Smooth muscle cell (in vitro differentiated cells): ENCODE results near the gene TTC34. TPM values are rescaled to one million over a fixed set of nuclear protein-coding genes. Genes with fewer than 3 reads are reported as not detected.

Experiments
- DNase-seq: peaks from one replicate; lab custom pipeline; 2025; ENCODE audit not compliant: unreplicated experiment; lab: John Stamatoyannopoulos, UW
- H2AFZ ChIP-seq: fragments of 200-600 bp; sonication (generic); 2 replicates; pipeline ENCODE4 v1.6.0; 2016; ENCODE audit warnings: antibody characterized with exemption, low read depth, mild to moderate bottlenecking
- H3F3A ChIP-seq: fragments of 200-600 bp; sonication (generic); 2 replicates; pipeline ENCODE4 v1.6.0; 2017; ENCODE audit warnings: antibody characterized with exemption, low read depth
- H3K27ac ChIP-seq: fragments of 200-600 bp; sonication (generic); 2 replicates; pipeline ENCODE4 v1.5.1; 2016; ENCODE audit warnings: low read depth, mild to moderate bottlenecking
- H3K27me3 ChIP-seq: fragments of 200-600 bp; sonication (generic); 2 replicates; pipeline ENCODE4 v1.6.1; 2016; ENCODE audit warnings: low read depth, mild to moderate bottlenecking
- H3K36me3 ChIP-seq: fragments of 200-600 bp; sonication (generic); 2 replicates; pipeline ENCODE4 v1.5.1; 2016; ENCODE audit warnings: low read depth
- H3K4me1 ChIP-seq: fragments of 200-600 bp; sonication (generic); 2 replicates; pipeline ENCODE4 v1.5.1; 2016; ENCODE audit warnings: low read depth
- H3K4me2 ChIP-seq: fragments of 200-600 bp; sonication (generic); 2 replicates; pipeline ENCODE4 v1.6.0; 2016; ENCODE audit warnings: mild to moderate bottlenecking
- H3K4me3 ChIP-seq: fragments of 200-600 bp; sonication (generic); 2 replicates; pipeline ENCODE4 v1.5.1; 2016; ENCODE audit warnings: mild to moderate bottlenecking
- H3K79me2 ChIP-seq: fragments of 200-600 bp; sonication (generic); 2 replicates; pipeline ENCODE4 v1.6.0; 2016; ENCODE audit warnings: low read depth, mild to moderate bottlenecking
- H3K9ac ChIP-seq: fragments of 200-600 bp; sonication (generic); 2 replicates; pipeline ENCODE4 v1.6.0; 2016; ENCODE audit warnings: low read depth
- H3K9me3 ChIP-seq: fragments of 200-600 bp; sonication (generic); replicated peaks from 2 replicates; pipeline ENCODE4 v1.5.1; 2016; ENCODE audit warnings: low read depth
- H4K20me1 ChIP-seq: fragments of 200-600 bp; sonication (generic); 2 replicates; pipeline ENCODE4 v1.6.0; 2016; ENCODE audit warnings: low read depth
- WGBS: methylation state at CpG from one replicate; pipeline ENCODE4 v1.1.7; 2016; ENCODE audit warnings: low lambda C conversion rate; 5-methylcytosine and 5-hydroxymethylcytosine counted together
- polyA plus RNA-seq: library from polyadenylated mRNA; unstranded; fragments of >200 nt; fragmentation: Nextera tagmentation; extraction: Ambion mirVana; gene quantifications from 2 replicates; pipeline ENCODE4 v1.2.1, GENCODE V29; 2016
- total RNA-seq: library from RNA; depleted of rRNA; stranded (reverse); fragments of >200 nt; gene quantifications from 2 replicates; pipeline ENCODE4 v1.2.3, GENCODE V29; 2014
- TF ChIP-seq, protein P1 (sequence below): fragments of 200-600 bp; sonication (generic); IDR thresholded peaks from 2 replicates; pipeline ENCODE4 v1.5.1; 2017; ENCODE audit warnings: borderline replicate concordance, mild to moderate bottlenecking, antibody characterized with exemption; ENCODE audit not compliant: insufficient read depth, poor library complexity, severe bottlenecking

Gene TTC34
- total and polyA plus RNA-seq, 2 experiments from 2014 or later, result 0.01 to 0.04 TPM

DNA sequence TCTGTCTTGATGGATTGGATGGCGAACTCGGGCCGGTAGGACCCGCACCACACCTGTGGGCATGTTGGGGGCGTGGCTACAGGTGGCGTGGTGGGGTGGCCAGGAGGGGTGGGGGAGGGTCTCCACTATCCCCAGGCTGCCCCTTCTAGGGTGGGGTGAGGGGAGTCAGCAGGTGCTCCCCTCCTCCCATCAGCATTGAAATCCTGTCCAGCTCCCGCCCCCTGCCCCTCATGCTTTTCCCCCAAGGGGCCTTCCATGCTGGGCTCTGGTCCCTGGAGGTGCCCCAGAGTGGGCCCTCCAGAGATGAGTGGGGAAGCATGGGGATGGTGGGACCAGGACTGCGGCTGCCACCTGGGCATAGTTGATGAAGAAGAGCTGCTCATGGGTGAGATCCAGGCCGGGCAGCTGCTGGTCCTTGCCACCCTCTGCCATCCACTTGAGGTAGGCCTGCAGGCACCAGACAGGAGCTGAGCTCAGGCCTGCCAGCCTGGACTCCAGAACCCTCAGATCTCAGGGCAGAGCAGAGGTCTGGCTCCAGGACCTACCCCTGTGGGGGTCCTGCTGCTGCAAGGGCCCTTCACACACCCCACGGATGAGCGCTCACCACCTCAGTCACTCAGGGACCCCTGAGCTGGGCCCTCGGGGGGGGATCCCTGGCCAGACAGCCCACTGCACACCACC, 209.8 kb downstream of the TTC34 start:
- TF ChIP-seq, protein P1, sequence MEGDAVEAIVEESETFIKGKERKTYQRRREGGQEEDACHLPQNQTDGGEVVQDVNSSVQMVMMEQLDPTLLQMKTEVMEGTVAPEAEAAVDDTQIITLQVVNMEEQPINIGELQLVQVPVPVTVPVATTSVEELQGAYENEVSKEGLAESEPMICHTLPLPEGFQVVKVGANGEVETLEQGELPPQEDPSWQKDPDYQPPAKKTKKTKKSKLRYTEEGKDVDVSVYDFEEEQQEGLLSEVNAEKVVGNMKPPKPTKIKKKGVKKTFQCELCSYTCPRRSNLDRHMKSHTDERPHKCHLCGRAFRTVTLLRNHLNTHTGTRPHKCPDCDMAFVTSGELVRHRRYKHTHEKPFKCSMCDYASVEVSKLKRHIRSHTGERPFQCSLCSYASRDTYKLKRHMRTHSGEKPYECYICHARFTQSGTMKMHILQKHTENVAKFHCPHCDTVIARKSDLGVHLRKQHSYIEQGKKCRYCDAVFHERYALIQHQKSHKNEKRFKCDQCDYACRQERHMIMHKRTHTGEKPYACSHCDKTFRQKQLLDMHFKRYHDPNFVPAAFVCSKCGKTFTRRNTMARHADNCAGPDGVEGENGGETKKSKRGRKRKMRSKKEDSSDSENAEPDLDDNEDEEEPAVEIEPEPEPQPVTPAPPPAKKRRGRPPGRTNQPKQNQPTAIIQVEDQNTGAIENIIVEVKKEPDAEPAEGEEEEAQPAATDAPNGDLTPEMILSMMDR, result no peak
- H3K27ac ChIP-seq, result no peak overlapping the region
- no peaks in the 10 kb centered on the region for H3K79me2 ChIP-seq
- H3K4me3 ChIP-seq, result no peak overlapping the region
- H3K4me2 ChIP-seq, result no peak overlapping the region
- H4K20me1 ChIP-seq, result no peaks in the 10 kb centered on the region
- DNase-seq, result no peak
- H3K4me1 ChIP-seq, result peaks cover 8% of the 10 kb centered on the region
- no peaks in the 10 kb centered on the region for H3K27me3 ChIP-seq
- H3F3A ChIP-seq, result no peaks in the 10 kb centered on the region
- no peaks in the 10 kb centered on the region for H3K9me3 ChIP-seq
- H3K36me3 ChIP-seq, result no peaks in the 10 kb centered on the region
- WGBS, result 95% methylated on average over 10 of the region's 12 CpGs
- H2AFZ ChIP-seq, result no peak overlapping the region
- no peak overlapping the region for H3K9ac ChIP-seq

DNA sequence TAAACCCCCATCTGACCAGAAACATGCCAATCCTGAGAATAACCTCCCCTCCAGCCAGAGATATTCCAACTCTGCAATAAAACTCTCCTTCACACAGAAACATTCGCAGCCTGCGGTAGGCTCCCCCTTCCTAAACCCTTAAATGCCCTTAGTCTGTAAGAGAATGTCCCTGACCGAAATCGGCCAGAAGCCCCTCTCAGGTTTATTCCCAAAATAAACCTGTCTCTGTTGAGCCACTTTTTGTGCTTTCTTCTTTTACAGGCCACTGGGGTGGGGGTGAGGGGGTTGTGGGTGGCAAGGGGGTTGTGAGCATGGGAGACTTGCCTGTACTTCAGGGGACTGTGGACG, 210.3 kb downstream of the TTC34 start:
- no peaks in the 10 kb centered on the region for H3K9me3 ChIP-seq

DNA sequence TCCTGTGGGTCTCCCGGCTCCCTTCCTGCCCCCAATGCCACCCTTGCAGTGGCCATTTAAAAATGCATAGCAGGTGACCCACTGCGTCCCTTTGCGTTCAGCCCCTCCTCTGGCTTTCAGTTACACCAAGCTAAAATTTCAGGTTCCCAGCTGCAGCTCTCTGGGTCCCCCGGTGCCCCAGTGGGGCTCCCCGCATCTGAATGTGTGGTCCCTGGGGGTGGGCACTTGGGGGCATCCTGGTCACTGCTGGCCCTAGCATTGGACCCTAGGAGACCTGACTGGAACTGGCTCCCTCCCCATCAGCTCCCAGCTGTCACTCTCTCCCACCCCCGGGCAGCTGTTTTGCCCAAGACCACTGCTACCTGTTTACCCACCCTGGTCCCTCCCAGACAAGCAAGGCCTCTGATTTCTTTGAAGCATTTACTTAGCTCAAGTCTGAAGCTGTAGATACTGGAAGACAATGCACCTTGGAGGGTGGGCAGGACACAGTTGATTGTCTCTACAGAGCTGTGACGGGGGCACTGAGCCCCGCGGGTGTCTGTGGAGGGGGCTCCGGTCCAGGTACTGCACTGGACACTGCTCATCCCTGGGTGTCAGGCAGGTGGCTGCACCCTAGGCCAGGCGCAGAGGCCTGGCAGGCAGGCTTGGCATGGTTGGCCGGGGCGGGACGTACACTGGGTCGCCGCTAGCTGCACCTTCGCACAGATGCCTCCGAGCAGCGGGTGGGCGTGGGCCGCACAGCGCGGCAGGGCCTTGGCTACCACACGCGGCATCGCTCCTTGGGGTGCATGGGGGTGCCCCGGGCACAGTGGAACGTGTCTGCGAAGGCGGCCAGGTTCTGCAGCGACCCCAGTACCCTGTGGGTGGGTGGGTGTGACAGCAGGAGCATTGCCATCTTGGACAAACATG, 211.0 kb downstream of the TTC34 start:
- no peaks in the 10 kb centered on the region for H3K27me3 ChIP-seq
- H3K9me3 ChIP-seq, result no peaks in the 10 kb centered on the region
- no peak overlapping the region for H3K27ac ChIP-seq
- H3K36me3 ChIP-seq, result no peaks in the 10 kb centered on the region
- H4K20me1 ChIP-seq, result no peaks in the 10 kb centered on the region
- WGBS, result 99% methylated on average over 31 of the region's 31 CpGs
- H2AFZ ChIP-seq, result no peak overlapping the region
- H3K4me3 ChIP-seq, result no peak overlapping the region
- DNase-seq, result no peak
- TF ChIP-seq, protein P1, result no peak
- no peak overlapping the region for H3K4me2 ChIP-seq
- peaks cover 8% of the 10 kb centered on the region for H3K4me1 ChIP-seq
- H3K9ac ChIP-seq, result no peak overlapping the region
- no peaks in the 10 kb centered on the region for H3K79me2 ChIP-seq
- no peaks in the 10 kb centered on the region for H3F3A ChIP-seq

More for the DNA sequence above, 210.3 kb downstream of the TTC34 start:
- Histone ChIP-seq H3K79me2 (no peaks in the 10 kb centered on the region), H3K4me2 (no peak overlapping the region), H3K4me3 (no peak overlapping the region), H3F3A (no peaks in the 10 kb centered on the region), H3K9ac (no peak overlapping the region), H3K36me3 (no peaks in the 10 kb centered on the region), H3K4me1 (peaks cover 8% of the 10 kb centered on the region), H4K20me1 (no peaks in the 10 kb centered on the region), H2AFZ (no peak overlapping the region), H3K27ac (no peak overlapping the region), H3K27me3 (no peaks in the 10 kb centered on the region)
- no peak for DNase-seq
- WGBS, result 92% methylated on average over 5 of the region's 5 CpGs
- TF ChIP-seq, protein P1, result no peak
